HEK293T (cell line): ENCODE results near the gene LMAN2.

Source experiments
- BHLHE40 ChIP-seq: fragments of 450-650 bp; IDR thresholded peaks from 2 replicates; pipeline ENCODE4 v1.6.1; 2016; ENCODE audit warnings: mild to moderate bottlenecking, moderate library complexity, borderline replicate concordance
- FOXM1 ChIP-seq: fragments of 450-650 bp; IDR thresholded peaks from 2 replicates; pipeline ENCODE4 v1.6.1; 2017; ENCODE audit warnings: mild to moderate bottlenecking, borderline replicate concordance
- TARDBP ChIP-seq: fragments of 450-650 bp; IDR thresholded peaks from 2 replicates; pipeline ENCODE4 v1.6.1; 2016
- ZNF384 ChIP-seq: fragments of 450-650 bp; IDR thresholded peaks from 2 replicates; pipeline ENCODE4 v1.6.1; 2016

- TF ChIP-seq BHLHE40 (no peak), FOXM1 (no peak), ZNF384 (no peak), TARDBP (no peak)
Measured at GRCh38 chr5:177294632-177295031, 56.8 kb downstream of the LMAN2 start.
